Measurements from ENCODE around the gene KANK3. TPM values are rescaled to one million over a fixed set of nuclear protein-coding genes. Genes with fewer than 3 reads are reported as not detected.

KANK3 gene
- total and polyA plus RNA-seq, 12 donors = 0.38 to 27.8 (median 18.4) TPM

GRCh38 chr19:8340341-8341096, 2.5 kb downstream of the KANK3 start:
- Histone ChIP-seq H3K9me3 (replicated peaks in 1 of 3) (no peaks in the 10 kb centered on the region), H3K27ac (peak overlapping the region in 1 of 5 donors; percentile 44), H3K4me3 (no peak overlapping the region), H3K27me3 (peaks cover 4% of the 10 kb centered on the region), H3K36me3 (replicated peaks in 1 of 2) (no peaks in the 10 kb centered on the region), H3K4me1 (replicated peaks in 1 of 2) (peaks cover 0 to 15% of the 10 kb centered on the region in 2 donors)
- peak; percentile 41 to 91 (median 68) for DNase-seq
- no peak for TF ChIP-seq POLR2A (IDR thresholded peaks at IDR 0.05)
- TF ChIP-seq CTCF (IDR thresholded peaks at IDR 0.05) = peak in 5 of 6 experiments; percentile 9 to 36 (median 25)
- 18 to 34% (median 25%) methylated on average over 12 to 15 of the region's 15 CpGs for WGBS, 4 donors
- intact Hi-C loops (cut with DNase I) = no loop called here

GRCh38 chr19:8338835-8339234, 4.2 kb downstream of the KANK3 start:
- Histone ChIP-seq H3K4me1 (replicated peaks in 1 of 2) (peaks cover 0 to 22% of the 10 kb centered on the region in 2 donors), H3K27ac (no peak overlapping the region), H3K4me3 (no peak overlapping the region), H3K36me3 (replicated peaks in 1 of 2) (no peaks in the 10 kb centered on the region), H3K27me3 (peaks cover 21% of the 10 kb centered on the region), H3K9me3 (replicated peaks in 1 of 3) (no peaks in the 10 kb centered on the region)
- intact Hi-C loops (cut with DNase I) = no loop called here
- TF ChIP-seq CTCF (IDR thresholded peaks at IDR 0.05) (no peak), POLR2A (IDR thresholded peaks at IDR 0.05) (no peak)
- DNase-seq = no peak
- WGBS, 4 donors = 64 to 90% (median 72%) methylated on average over 4 to 6 of the region's 6 CpGs

- DNase-seq = no peak
- Histone ChIP-seq H3K27ac (no peak overlapping the region), H3K36me3 (replicated peaks in 1 of 2) (no peaks in the 10 kb centered on the region), H3K9me3 (replicated peaks in 1 of 3) (no peaks in the 10 kb centered on the region), H3K27me3 (peaks cover 31% of the 10 kb centered on the region), H3K4me1 (replicated peaks in 1 of 2) (peaks cover 0 to 18% of the 10 kb centered on the region in 2 donors), H3K4me3 (no peak overlapping the region)
- 64 to 80% (median 70%) methylated on average over 5 to 7 of the region's 7 CpGs for WGBS, 4 donors
- intact Hi-C loops (cut with DNase I) = no loop called here
- no peak for TF ChIP-seq POLR2A (IDR thresholded peaks at IDR 0.05)
- no peak for TF ChIP-seq CTCF (IDR thresholded peaks at IDR 0.05)
Measured at GRCh38 chr19:8337728-8338127, 5.3 kb downstream of the KANK3 start.

- no peaks in the 10 kb centered on the region for H3K9me3 ChIP-seq (replicated peaks in 1 of 3)
- H3K4me1 ChIP-seq (replicated peaks in 1 of 2) = peaks cover 0 to 18% of the 10 kb centered on the region in 2 donors
- no peak overlapping the region for H3K27ac ChIP-seq
- no peak for TF ChIP-seq POLR2A (IDR thresholded peaks at IDR 0.05)
- TF ChIP-seq CTCF (IDR thresholded peaks at IDR 0.05) = no peak
- H3K4me3 ChIP-seq = no peak overlapping the region
- WGBS, 4 donors = 58 to 70% (median 62%) methylated on average over 8 of the region's 8 CpGs
- no peak for DNase-seq
- H3K36me3 ChIP-seq (replicated peaks in 1 of 2) = no peaks in the 10 kb centered on the region
- intact Hi-C loops (cut with DNase I) = no loop called here
- H3K27me3 ChIP-seq = peaks cover 31% of the 10 kb centered on the region
Measured at GRCh38 chr19:8336660-8337059, 6.4 kb downstream of the KANK3 start.

All from adrenal gland (tissue), 12 donors.